Stimulated activated naive CD4-positive, alpha-beta T cell treated with Interleukin-2 at 50 U/mL for 16 hours (primary cell): ENCODE measurements around the gene COX10.
"Not testable (repeated sequence)": the region's sequence is repeated elsewhere in the genome, so short reads cannot be mapped to it uniquely, and the experiment has no call there.

Experiments
- DNase-seq: peaks from one replicate; lab custom pipeline; 2025; lab: John Stamatoyannopoulos, UW

Gene COX10

DNA sequence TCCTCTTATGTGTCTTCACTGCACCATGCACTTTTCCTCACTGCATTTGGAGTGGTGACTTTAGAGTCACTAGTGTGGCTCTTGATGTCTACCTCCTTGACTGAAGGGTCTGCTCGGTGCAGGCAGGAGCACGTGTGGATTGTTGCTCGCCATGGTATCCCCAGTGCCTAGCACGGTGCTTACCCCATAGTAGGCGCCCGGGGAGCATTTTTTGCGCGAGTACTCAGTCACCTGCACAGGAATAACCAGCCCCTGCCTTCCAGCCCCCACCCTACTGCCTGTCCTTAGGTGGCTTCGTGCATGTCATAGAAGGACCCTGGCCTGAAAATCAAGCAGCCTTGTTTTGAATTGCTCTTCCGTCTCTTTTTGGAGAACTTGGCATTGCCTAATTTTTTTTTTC lies 136.1 kb downstream of the COX10 start:
- DNase-seq: no peak

DNA sequence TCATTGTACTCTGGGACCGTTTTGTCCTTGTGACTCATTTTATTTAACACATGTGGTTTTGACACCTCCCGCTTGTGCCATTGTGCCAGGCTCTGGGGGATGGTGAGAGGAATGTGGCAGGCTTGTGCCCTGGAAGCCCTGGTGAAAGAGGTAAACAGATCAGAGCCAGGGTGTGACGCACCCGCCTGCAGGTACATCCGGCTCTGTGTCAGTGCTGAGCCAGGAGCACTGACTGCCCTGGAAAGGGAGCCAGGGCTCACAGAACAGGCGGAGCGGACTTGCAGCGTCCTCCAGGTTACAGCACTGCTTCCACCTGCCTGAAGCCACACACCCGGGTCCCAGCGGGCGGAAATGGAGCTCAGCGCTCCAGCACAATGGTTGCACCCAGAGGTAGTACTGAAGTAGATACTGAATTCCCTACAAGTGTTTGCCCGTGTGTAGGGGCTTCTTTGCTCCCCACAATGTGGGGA lies 136.7 kb downstream of the COX10 start:
- DNase-seq: peak; percentile 66

DNA sequence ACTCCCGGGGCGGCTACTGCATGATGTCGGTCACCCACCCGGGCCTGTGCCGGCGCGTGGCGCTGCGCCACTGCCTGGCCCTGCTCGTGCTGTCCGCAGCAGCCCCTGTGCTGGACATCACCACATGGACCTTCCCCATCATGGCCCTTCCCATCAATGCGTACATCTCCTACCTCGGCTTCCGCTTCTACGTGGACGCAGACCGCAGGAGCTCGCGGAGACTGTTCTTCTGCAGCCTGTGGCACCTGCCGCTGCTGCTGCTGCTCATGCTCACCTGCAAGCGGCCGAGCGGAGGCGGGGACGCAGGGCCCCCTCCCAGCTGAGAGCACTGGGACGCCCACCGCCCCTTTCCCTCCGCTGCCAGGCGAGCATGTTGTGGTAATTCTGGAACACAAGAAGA lies 137.6 kb downstream of the COX10 start:
- no peak for DNase-seq

DNA sequence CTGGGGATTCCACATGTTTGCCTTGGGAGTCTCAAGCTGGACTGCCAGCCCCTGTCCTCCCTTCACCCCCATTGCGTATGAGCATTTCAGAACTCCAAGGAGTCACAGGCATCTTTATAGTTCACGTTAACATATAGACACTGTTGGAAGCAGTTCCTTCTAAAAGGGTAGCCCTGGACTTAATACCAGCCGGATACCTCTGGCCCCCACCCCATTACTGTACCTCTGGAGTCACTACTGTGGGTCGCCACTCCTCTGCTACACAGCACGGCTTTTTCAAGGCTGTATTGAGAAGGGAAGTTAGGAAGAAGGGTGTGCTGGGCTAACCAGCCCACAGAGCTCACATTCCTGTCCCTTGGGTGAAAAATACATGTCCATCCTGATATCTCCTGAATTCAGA lies 138.5 kb downstream of the COX10 start:
- no peak for DNase-seq

DNA sequence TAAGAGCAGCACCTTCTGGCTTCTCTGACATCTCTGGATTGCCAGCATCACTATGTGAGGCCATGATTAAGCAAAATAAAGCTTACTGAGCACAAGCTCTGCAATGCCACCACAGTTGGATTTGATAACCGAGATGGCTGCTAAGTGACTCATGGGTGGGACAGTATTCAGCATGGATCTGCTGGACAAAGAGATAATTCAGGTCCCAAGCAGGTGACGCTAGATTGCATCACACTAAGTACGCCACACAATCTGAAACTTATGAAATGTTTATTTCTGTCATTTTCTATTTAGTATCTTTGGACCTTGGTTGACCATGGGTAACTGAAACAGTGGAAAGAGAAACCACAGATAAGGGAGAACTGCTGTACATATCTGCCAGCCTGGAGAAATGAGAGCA lies 139.9 kb downstream of the COX10 start:
- no peak for DNase-seq

DNA sequence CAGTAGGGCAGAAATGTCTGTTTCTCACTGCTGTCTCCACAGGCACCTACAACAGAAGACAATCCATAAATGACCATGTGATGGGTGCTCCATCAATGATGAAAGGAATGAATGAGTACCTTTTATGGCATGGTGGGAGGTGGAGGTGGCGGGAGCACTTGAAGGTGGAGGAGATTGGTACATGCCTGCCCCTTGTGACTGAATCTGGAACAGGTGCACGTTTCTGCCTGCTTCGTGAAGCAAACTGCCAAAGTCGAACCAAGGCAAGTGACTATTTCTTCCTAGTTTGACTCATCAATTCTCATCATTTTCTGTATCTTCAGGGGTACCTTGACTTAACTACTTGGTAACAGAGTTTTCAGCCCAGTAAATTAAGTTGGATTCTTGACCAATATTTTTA lies 141.9 kb downstream of the COX10 start:
- no peak for DNase-seq

DNA sequence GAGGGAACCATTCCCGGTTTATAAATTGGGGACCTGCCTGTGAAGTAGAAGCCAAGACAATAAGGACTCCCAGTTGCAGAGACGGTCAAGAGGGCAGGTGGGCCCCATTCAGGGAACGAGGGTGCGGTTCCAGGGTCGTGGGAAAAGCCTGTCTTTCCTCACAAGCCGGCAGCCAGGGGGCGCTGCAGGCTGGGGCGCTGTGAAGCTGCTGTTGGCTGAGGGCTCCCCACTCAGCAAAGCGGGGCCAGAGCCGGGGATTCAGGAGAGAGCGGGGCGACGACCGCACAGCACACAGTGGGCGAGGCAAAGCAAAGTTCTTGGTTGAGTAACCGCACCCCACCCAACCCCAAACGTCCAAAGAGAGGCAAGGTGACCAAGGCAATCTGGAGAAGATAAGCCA lies 142.5 kb downstream of the COX10 start:
- DNase-seq: peak; percentile 9

DNA sequence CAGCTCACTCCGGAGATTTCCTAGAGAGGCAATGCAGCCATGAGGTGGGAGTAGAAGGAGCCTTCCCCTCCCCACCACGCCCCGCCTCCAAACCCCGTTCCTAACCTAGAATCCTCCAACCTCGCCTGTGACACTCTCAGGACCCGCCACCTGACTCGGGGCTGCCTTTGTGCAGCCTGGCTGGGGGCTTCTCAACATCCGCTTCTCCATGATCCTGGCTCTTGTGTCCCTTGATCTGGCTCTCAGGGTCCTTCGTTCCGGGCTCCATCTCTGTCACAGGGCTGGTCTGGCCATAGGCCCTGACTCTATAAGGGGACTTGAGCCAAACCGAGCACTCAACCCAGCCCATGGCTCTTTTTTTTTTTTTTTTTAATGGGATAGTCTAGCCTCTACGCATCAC lies 143.1 kb downstream of the COX10 start:
- DNase-seq: no peak

DNA sequence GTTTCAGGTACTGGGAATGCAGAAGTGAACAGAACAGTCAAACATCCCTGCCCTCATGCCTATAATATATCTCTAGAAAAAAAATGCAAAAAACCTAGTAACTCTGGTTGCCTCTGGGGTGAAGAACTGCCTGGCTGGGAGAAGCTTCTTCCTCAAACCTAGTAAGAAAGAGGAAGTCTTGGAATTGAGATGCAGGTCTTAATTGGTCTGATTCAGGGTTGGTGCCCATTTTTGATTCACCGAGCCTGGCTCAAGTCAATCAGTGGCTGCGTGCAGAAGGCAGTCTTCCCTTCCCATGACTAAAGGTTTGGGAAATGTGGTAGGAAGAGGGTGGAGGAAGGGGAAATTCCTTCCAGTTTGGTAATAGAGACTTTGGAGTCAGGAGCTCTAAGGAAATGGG lies 145.0 kb downstream of the COX10 start:
- no peak for DNase-seq

DNA sequence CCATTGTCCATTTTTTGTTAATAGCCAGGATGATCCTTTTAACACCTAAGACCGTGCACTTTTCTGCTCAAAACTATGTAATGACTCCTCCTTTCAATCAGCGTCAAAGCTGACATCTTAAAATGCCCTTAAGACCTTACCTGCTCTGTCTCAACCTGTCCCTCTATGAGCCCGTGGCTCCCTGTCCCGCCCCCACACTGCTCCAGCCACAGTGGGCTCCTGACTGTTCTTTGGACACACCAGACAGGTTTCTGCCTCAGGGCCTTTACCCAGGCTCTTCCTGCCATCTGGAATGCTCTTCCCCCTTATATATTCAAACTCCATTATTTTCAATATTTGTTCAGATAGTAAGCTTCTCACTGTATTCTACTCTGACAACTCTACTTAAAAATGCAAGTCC lies 153.3 kb downstream of the COX10 start:
- no peak for DNase-seq

DNA sequence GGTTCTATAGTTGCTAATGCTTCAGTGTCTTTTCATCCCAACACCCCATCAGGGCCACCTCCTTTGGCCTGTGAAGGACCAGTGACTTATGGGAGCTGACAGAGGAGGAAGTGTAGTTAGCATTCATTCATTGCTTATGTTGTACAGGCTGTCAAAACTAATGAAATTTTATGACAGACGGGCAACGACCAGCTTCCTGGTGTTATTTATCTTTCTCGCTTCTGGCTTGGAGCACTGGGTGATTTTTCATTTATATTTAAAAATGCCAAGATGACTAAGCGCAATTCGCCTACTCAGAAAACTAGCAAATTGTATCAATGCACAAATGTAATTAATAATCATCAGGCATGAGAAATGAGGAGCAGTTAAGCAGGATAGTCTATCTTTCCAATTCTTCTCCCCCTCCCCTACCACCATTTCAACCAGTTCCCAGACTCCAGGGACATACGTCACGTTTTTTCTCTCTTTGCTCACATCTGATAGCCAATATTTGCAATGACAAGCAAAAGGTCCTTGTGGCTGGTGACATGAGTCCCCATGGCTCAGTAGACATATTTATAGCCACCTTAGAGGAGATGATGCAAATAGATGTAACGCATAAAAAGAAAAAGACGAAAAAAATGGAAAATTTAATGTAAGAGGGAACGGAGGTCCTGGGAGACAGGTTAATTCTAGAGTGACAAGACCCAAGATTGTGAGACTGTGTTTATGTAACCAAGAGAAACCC lies 156.1 kb downstream of the COX10 start:
- no peak for DNase-seq

DNA sequence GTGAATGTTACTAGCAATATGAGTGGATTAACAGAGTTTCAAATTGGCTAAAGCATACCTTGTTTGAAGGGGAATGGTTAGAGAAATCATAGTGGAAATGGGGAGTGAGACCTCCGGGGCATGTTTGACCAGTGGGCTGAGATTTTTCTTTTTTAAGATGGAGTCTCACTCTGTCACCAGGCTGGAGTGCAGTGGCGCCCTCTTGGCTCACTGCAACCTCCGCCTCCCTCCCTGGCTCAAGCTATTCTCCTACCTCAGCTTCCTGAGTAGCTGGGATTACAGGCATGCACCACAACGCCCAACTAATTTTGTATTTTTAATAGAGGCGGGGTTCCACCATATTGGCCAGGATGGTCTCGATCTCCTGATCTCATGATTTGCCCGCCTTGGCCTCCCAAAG lies 157.7 kb downstream of the COX10 start:
- DNase-seq: no peak

DNA sequence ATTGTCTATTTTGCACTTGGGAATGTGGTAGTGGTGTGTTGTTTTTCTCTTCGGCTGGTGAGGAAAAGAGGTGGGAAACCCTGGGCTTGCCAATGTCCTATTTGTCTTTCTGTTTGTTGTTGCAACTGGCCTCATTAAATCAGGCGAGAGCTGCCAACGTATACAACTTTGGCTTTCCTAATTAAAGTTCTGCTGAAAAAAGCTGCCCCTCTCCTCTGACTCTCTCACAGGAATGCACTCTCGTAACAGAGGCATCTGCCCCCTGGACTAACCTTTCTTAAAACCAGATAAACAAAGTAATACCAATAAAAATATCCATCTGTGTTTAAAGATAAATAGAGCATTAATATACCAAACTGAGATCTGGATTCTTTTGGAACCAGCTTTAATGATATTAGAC lies 159.6 kb downstream of the COX10 start:
- no peak for DNase-seq

DNA sequence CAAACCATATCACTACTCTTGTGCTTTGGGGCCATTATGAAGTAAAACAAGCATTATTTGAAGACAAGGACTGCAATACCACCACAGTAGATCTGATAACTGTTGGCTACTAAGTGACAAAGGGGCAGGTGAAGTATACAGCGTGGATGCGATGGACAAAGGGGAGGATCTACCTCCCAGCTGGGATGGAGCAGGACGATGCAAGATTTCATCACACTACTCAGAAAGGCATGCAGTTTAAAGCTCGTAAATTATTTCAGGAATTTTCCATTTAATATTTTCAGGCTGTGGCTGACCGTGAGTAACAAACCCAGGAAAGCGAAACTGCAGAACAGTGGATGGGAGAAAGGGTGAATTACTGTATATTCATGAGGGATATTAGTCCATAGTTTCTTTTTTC lies 161.9 kb downstream of the COX10 start:
- DNase-seq: not testable (repeated sequence)

DNA sequence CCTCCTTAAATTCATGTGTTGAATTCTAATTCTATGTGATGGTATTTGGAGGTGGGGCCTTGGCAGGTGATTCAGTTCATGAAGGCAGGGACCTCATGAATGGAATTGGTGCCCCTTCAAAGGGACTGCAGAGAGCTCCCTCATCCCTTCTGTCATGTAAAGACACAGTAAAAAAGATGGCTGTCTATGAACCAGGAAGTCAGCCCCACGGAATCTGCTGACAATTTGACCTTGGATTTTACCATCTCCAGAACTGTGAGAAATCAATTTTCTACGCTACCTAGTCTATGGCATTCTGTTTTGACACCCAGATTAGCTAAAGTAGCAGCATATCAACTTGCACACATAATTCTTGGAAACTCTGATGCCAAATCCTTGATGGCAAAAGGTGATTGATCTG lies 165.7 kb downstream of the COX10 start:
- not testable (repeated sequence) for DNase-seq

DNA sequence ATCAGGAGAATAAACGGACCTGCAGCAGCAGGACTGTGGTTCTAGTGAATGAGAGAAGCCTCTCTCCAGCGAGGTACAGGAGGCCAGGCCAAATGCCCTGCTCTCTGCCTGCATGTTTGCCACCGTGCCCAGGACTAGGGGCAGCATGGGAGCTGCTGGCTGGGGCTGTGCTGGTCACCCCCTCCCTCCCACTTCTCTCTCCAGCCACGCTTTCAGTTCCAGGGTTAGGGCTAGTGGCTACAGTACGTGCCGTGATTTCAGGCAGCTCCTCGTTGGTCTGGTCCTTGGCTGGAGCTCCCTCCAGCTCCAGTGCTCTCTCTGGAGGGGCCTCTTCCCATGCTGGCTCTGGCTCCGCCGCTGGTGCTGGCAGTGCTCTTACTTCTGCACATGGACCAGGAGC lies 166.7 kb downstream of the COX10 start:
- DNase-seq: not testable (repeated sequence)

DNA sequence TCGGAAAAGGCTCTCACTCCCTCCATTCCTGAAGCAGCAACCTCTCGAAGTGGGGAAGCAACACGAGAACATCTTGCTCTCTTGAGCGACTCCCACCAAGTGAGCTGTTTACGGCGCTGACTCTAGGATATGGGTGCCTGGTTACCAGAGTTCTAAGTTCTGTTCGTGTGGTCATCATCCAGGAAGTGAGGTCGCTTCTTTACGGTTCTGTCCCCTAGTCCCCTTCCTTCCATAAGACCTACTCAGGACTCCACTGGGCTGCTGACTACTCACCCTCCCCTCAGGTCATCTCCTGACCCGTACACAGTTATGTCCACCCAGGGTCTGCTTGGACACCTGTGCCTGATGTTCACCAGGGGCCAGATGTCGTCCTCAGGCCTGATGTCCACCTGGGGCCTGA lies 167.5 kb downstream of the COX10 start, which contains the start of gene CDRT15:
Gene CDRT15, minus strand, starts transcription at position 101 of the 400 bp plus-strand sequence. Its CDS starts 29 bp downstream, at position 72.
- DNase-seq: not testable (repeated sequence)

DNA sequence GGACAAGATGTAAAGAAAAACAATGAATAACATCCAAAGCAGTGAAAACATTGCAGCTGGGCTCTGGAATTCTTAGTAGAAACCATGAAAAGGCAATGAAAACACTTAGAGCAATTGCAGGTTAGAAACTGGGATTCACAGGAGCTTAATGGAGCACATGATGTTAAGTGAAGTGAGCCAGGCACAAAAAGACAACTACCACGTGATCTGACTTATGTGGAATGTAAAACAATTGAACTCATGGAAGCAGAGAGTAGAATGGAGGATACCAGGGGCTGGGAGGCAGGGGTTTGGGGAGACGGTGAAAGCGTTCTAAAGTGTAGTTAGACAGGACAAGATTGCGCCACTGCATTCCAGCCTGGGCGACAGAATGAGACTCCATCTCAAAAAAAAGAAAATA lies 170.0 kb downstream of the COX10 start:
- DNase-seq: not testable (repeated sequence)

DNA sequence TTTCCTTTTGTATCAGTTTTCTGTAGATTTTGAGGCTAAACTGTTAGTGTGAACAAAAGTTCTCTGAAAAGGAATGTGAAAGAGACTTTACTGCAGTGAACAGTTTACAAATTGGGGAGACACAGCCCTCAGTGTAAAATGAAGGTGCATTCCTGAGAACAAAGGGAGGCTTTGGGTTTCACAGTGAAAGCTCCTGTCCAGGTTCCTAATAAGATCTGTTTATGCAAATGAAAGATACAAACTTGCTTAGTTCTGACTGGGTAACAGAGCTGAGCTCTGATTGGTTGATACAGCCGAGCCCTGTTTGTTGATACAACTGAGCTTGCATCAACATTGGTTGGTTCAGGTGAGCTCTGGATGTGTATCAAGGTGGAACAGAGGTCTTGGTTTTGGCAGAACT lies 175.7 kb downstream of the COX10 start:
- no peak for DNase-seq

DNA sequence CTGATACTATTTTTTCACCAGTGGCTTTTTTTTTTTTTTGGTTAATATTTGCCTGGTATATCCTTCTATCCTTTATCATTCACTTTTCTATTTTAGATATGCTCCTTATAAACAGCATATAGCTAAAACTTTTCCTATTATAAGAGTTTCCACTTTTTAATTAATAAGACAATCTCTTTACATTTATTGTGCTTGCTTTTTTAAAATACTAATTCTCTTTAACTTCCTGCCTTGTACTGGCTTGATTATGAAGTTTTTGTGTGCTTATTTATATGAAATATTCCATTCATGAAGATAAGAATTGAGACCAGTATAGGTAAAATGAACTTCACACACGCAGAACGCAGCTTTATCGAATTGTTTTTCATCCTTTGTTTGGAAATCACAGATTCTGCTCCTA lies 176.3 kb downstream of the COX10 start:
- DNase-seq: no peak
